Measurements from ENCODE around the gene LCLAT1.

The LCLAT1 gene

GRCh38 chr2:30680121-30680520, 233.1 kb downstream of the LCLAT1 start:
- DNase-seq: no peak

GRCh38 chr2:30681022-30681421, 234.0 kb downstream of the LCLAT1 start:
- DNase-seq: no peak

- no peak for DNase-seq
Observed at GRCh38 chr2:30683236-30683956, 236.3 kb downstream of the LCLAT1 start.

- DNase-seq: no peak
Observed at GRCh38 chr2:30684026-30684425, 237.0 kb downstream of the LCLAT1 start.

GRCh38 chr2:30684516-30684915, 237.5 kb downstream of the LCLAT1 start:
- no peak for DNase-seq

GRCh38 chr2:30684996-30685395, 237.9 kb downstream of the LCLAT1 start:
- DNase-seq: no peak

- DNase-seq: no peak
Observed at GRCh38 chr2:30686000-30686399, 239.0 kb downstream of the LCLAT1 start.

- no peak for DNase-seq
Observed at GRCh38 chr2:30686669-30687068, 239.6 kb downstream of the LCLAT1 start.

GRCh38 chr2:30688956-30689401, 241.9 kb downstream of the LCLAT1 start:
- no peak for DNase-seq

- DNase-seq: no peak
Observed at GRCh38 chr2:30689496-30690125, 242.6 kb downstream of the LCLAT1 start.

GRCh38 chr2:30690126-30690561, 243.1 kb downstream of the LCLAT1 start:
- DNase-seq: no peak

GRCh38 chr2:30691091-30691947, 244.3 kb downstream of the LCLAT1 start:
- no peak for DNase-seq

- peak; percentile 52 for DNase-seq
Observed at GRCh38 chr2:30691948-30692828, 245.1 kb downstream of the LCLAT1 start.

- DNase-seq: no peak
Observed at GRCh38 chr2:30692829-30693275, 245.8 kb downstream of the LCLAT1 start.

Data from HCEC 1CT (cell line).